ENCODE data around the gene APLP2. TPM values are rescaled to one million over a fixed set of nuclear protein-coding genes. Genes with fewer than 3 reads are reported as not detected.

APLP2 gene
- total and polyA plus RNA-seq, 2 of the 4 experiments (the other 2 are of a cell fraction): 127 to 235 TPM

- intact Hi-C loops (cut with micrococcal nuclease): no loop called here
- no TSS peak for BruUV-seq (replicated peaks)
- Histone ChIP-seq H2BK15ac (ENCODE audit: low read depth, low read length) (no peak overlapping the region), H2BK5ac (ENCODE audit: low read depth, low read length, poor library complexity, severe bottlenecking) (no peak overlapping the region), H4K5ac (ENCODE audit: low read depth, low read length) (no peak overlapping the region), H3K9me3 (ENCODE audit: control insufficient read depth, insufficient read depth, low read length) (peaks cover 6% of the 10 kb centered on the region), H3K56ac (ENCODE audit: extremely low read depth, insufficient read depth, low read length) (no peak overlapping the region), H3K4ac (ENCODE audit: low read depth, low read length) (no peak overlapping the region), H3K18ac (ENCODE audit: low read depth, low read length) (no peak overlapping the region), H2AFZ (replicated peaks; ENCODE audit: low read length, poor library complexity) (peak overlapping the region; percentile 17), H3K14ac (replicated peaks; ENCODE audit: low read depth, low read length) (no peak overlapping the region), H2AK9ac (replicated peaks; ENCODE audit: low read depth, low read length, poor library complexity) (peak overlapping the region; percentile 9), H3K36me3 (ENCODE audit: control insufficient read depth, insufficient read depth, low read length) (no peaks in the 10 kb centered on the region), H3K27ac (ENCODE audit: insufficient read depth, low read length) (no peak overlapping the region), H4K20me1 (ENCODE audit: insufficient read depth, low read length) (no peaks in the 10 kb centered on the region), H2AK5ac (ENCODE audit: low read depth, low read length) (no peak overlapping the region), H4K91ac (ENCODE audit: insufficient read depth, low read depth, low read length) (no peak overlapping the region), H3K23ac (ENCODE audit: low read depth, low read length) (no peak overlapping the region), H3K27me3 (ENCODE audit: control insufficient read depth, insufficient read depth, low read length) (peaks cover 6% of the 10 kb centered on the region), H3K4me2 (ENCODE audit: low read depth, low read length) (no peak overlapping the region), H3K79me1 (ENCODE audit: low read depth in 1 of 2, low read length in 2 of 2) (no peaks in the 10 kb centered on the region), H3K4me1 (ENCODE audit: control insufficient read depth, insufficient read depth, low read length) (peaks cover 4% of the 10 kb centered on the region), H3K9me1 (ENCODE audit: insufficient read depth, low read length) (peaks cover 8% of the 10 kb centered on the region), H2BK20ac (ENCODE audit: low read depth, low read length) (no peak overlapping the region), H2BK120ac (ENCODE audit: low read depth, low read length) (no peak overlapping the region), H3K4me3 (ENCODE audit: insufficient read depth, low read depth, low read length) (no peak overlapping the region), H4K8ac (ENCODE audit: low read depth in 2 of 2, low read length in 2 of 2) (no peak overlapping the region), H3K9ac (ENCODE audit: low read depth, low read length) (no peak overlapping the region)
- WGBS, 2 experiments (ENCODE audit: extremely low coverage in 2 of 2, insufficient read length in 1 of 2): 84% methylated on average over 5 of the region's 8 CpGs; no CpG with 5 or more reads in 1 of the 2 experiments
- TF ChIP-seq, protein P1, sequence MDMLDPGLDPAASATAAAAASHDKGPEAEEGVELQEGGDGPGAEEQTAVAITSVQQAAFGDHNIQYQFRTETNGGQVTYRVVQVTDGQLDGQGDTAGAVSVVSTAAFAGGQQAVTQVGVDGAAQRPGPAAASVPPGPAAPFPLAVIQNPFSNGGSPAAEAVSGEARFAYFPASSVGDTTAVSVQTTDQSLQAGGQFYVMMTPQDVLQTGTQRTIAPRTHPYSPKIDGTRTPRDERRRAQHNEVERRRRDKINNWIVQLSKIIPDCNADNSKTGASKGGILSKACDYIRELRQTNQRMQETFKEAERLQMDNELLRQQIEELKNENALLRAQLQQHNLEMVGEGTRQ (IDR thresholded peaks at IDR 0.05; ENCODE audit: low read depth, low read length): no peak
- no peak for TF ChIP-seq MXI1 (IDR thresholded peaks at IDR 0.05; ENCODE audit: borderline replicate concordance, low read depth, low read length)
- TF ChIP-seq NFE2L2 (IDR thresholded peaks at IDR 0.05; ENCODE audit: low read depth, low read length): no peak
- no peak for TF ChIP-seq MAFK (IDR thresholded peaks at IDR 0.05; ENCODE audit: low read depth, low read length)
- no peak for TF ChIP-seq ELK1 (IDR thresholded peaks at IDR 0.05; ENCODE audit: borderline replicate concordance, low read depth, low read length)
- TF ChIP-seq SMC3 (IDR thresholded peaks at IDR 0.05; ENCODE audit: low read depth, low read length): no peak
- no peak for TF ChIP-seq CTCF (conservative IDR thresholded peaks at IDR 0.05; ENCODE audit: low read depth, low read length)
- no peak for TF ChIP-seq BHLHE40 (IDR thresholded peaks at IDR 0.05; ENCODE audit: low read depth, low read length)
- no peak for TF ChIP-seq CEBPB (IDR thresholded peaks at IDR 0.05; ENCODE audit: low read depth, low read length)
- TF ChIP-seq POLR2A (IDR thresholded peaks at IDR 0.05; ENCODE audit: low read depth, low read length): no peak
- TF ChIP-seq CHD1 (IDR thresholded peaks at IDR 0.05; ENCODE audit: low read depth, low read length): no peak
- no peak for TF ChIP-seq RAD21 (IDR thresholded peaks at IDR 0.05; ENCODE audit: low read length)
- TF ChIP-seq RFX5 (IDR thresholded peaks at IDR 0.05; ENCODE audit: low read depth, low read length): no peak
- no peak for TF ChIP-seq FOS (IDR thresholded peaks at IDR 0.05; ENCODE audit: low read depth, low read length)
- no peak for TF ChIP-seq RCOR1 (IDR thresholded peaks at IDR 0.05; ENCODE audit: insufficient replicate concordance, low read length)
- TF ChIP-seq MAZ (IDR thresholded peaks at IDR 0.05; ENCODE audit: borderline replicate concordance, low read depth, low read length): no peak
- ChIA-PET POLR2A (ENCODE audit: unreplicated experiment) (no interaction called here), CTCF (no interaction called here)
- ATAC-seq (ENCODE audit: low read depth) (no peak), DNase-seq (no peak)
- dilution Hi-C loops (cut with HindIII; ENCODE audit: low sequenced_read_pairs, unreplicated experiment): no loop called here
- in situ Hi-C loops (cut with MboI; ENCODE audit: low sequenced_read_pairs): no loop called here
These were observed 100.7 kb downstream of the APLP2 start for GRCh38 chr11:130170345-130170744.
